HG03575 (cell line): Measurements from ENCODE around the gene IDH2.

ENCODE experiments used
- ATAC-seq: cut with Tn5 transposase; IDR thresholded peaks from one replicate; pipeline ENCODE4 v1.9.1; 2021; ENCODE audit not compliant: unreplicated experiment, insufficient number of reproducible peaks, low FRiP score; ENCODE audit errors: extremely low read depth

Gene IDH2

GRCh38 chr15:90036806-90037510, 65.3 kb downstream of the IDH2 start:
- ATAC-seq: no peak

GRCh38 chr15:90036343-90036742, 65.9 kb downstream of the IDH2 start:
- ATAC-seq: no peak

GRCh38 chr15:90035840-90036230, 66.4 kb downstream of the IDH2 start:
- ATAC-seq: no peak

- no peak for ATAC-seq
Observed at GRCh38 chr15:90035095-90035839, 67.0 kb downstream of the IDH2 start.

GRCh38 chr15:90033448-90033847, 68.8 kb downstream of the IDH2 start:
- no peak for ATAC-seq
